GM23338 (cell line): ENCODE data around the gene DIS3L. TPM values are rescaled to one million over a fixed set of nuclear protein-coding genes. Genes with fewer than 3 reads are reported as not detected.

Experiments used
- ATAC-seq: fragments of 200-7000 bp; cut with Tn5 transposase; 3 replicates; pipeline ENCODE4 v1.9.1; 2020
- DNase-seq: peaks from one replicate; pipeline ENCODE4 v3.0.0-alpha.2; 2015; ENCODE audit warnings: low spot score
- H2AFZ ChIP-seq: fragments of 200-600 bp; sonication (generic); 2 replicates; pipeline ENCODE4 v1.8.0; 2016; ENCODE audit warnings: antibody characterized with exemption, mild to moderate bottlenecking, moderate library complexity
- H3F3A ChIP-seq: fragments of 200-600 bp; sonication (generic); replicated peaks from 2 replicates; pipeline ENCODE4 v1.8.0; 2017; ENCODE audit warnings: antibody characterized with exemption, mixed run types, low read depth
- H3K27ac ChIP-seq: fragments of 200-600 bp; sonication (generic); 2 replicates; pipeline ENCODE4 v1.6.1; 2016; ENCODE audit warnings: low read depth
- H3K27me3 ChIP-seq: fragments of 200-600 bp; sonication (generic); 2 replicates; pipeline ENCODE4 v1.8.0; 2016; ENCODE audit warnings: mild to moderate bottlenecking, mixed run types, moderate library complexity; ENCODE audit not compliant: insufficient read depth
- H3K36me3 ChIP-seq: fragments of 200-600 bp; sonication (generic); 2 replicates; pipeline ENCODE4 v1.8.0; 2016; ENCODE audit warnings: mild to moderate bottlenecking; ENCODE audit not compliant: insufficient read depth
- H3K4me1 ChIP-seq: fragments of 200-600 bp; sonication (generic); 2 replicates; pipeline ENCODE4 v1.8.0; 2016; ENCODE audit warnings: mild to moderate bottlenecking, moderate library complexity; ENCODE audit not compliant: insufficient read depth
- H3K4me2 ChIP-seq: fragments of 200-600 bp; sonication (generic); 2 replicates; pipeline ENCODE4 v1.7.1; 2017; ENCODE audit warnings: mixed run types
- H3K4me3 ChIP-seq: fragments of 200-600 bp; sonication (generic); 2 replicates; pipeline ENCODE4 v1.6.1; 2016; ENCODE audit warnings: mixed run types
- H3K79me2 ChIP-seq: fragments of 200-600 bp; sonication (generic); replicated peaks from 2 replicates; pipeline ENCODE4 v1.8.0; 2017; ENCODE audit warnings: mild to moderate bottlenecking; ENCODE audit not compliant: insufficient read depth
- H3K9me2 ChIP-seq: fragments of 200-600 bp; sonication (generic); 2 replicates; pipeline ENCODE4 v1.8.0; 2017; ENCODE audit not compliant: insufficient read depth
- H4K20me1 ChIP-seq: fragments of 200-600 bp; sonication (generic); replicated peaks from 2 replicates; pipeline ENCODE4 v1.8.0; 2017; ENCODE audit warnings: mild to moderate bottlenecking; ENCODE audit not compliant: insufficient read depth
- H3K27ac Mint-ChIP-seq: 2 replicates; pipeline ENCODE4 v1.8.0; 2020; ENCODE audit warnings: inconsistent platforms, mild to moderate bottlenecking, moderate library complexity, mixed read lengths
- H3K27me3 Mint-ChIP-seq: 3 replicates; pipeline ENCODE4 v1.8.0; 2022; ENCODE audit warnings: low read depth, mild to moderate bottlenecking, moderate library complexity, mixed read lengths, inconsistent platforms; ENCODE audit not compliant: insufficient read depth, poor library complexity
- H3K36me3 Mint-ChIP-seq: 3 replicates; pipeline ENCODE4 v1.8.0; 2021; ENCODE audit warnings: low read depth, mild to moderate bottlenecking, inconsistent platforms, moderate library complexity, mixed read lengths
- H3K4me1 Mint-ChIP-seq: 3 replicates; pipeline ENCODE4 v1.8.0; 2020; ENCODE audit warnings: mild to moderate bottlenecking, inconsistent platforms, mixed read lengths
- H3K4me3 Mint-ChIP-seq: 3 replicates; pipeline ENCODE4 v1.8.0; 2021; ENCODE audit warnings: moderate library complexity, mild to moderate bottlenecking, inconsistent platforms, mixed read lengths
- H3K9me3 Mint-ChIP-seq: 3 replicates; pipeline ENCODE4 v1.8.0; 2020; ENCODE audit warnings: moderate library complexity, mild to moderate bottlenecking, inconsistent platforms, mixed read lengths
- CREB1 ChIP-seq: fragments of 250-450 bp; sonication (Bioruptor Pico); IDR thresholded peaks from 2 replicates; pipeline ENCODE4 v1.5.0; 2020; ENCODE audit warnings: low read depth, mild to moderate bottlenecking, moderate library complexity
- CTCF ChIP-seq, 2 experiments: fragments of 200-600 bp in 1 of 2; sonication (generic) in 1 of 2; conservative IDR thresholded peaks; 2 replicates each; pipeline versions ENCODE4 v1.5.1 to v1.6.1; 2016 to 2017; ENCODE audit warnings: antibody characterized with exemption in 2 of 2, low read depth in 2 of 2, mild to moderate bottlenecking in 2 of 2, moderate library complexity in 1 of 2
- ETS1 ChIP-seq: IDR thresholded peaks from 2 replicates; pipeline ENCODE4 v1.6.1; 2016; ENCODE audit warnings: antibody characterized with exemption
- EZH2 ChIP-seq: fragments of 200-600 bp; sonication (generic); IDR thresholded peaks from one replicate; pipeline ENCODE4 v1.8.0; 2017; ENCODE audit warnings: antibody characterized with exemption, mild to moderate bottlenecking, low read depth; ENCODE audit not compliant: unreplicated experiment
- JUNB ChIP-seq: IDR thresholded peaks from one replicate; pipeline ENCODE4 v1.6.1; 2016; ENCODE audit warnings: antibody characterized with exemption; ENCODE audit not compliant: unreplicated experiment
- NANOG ChIP-seq: IDR thresholded peaks from 2 replicates; pipeline ENCODE4 v1.6.1; 2016; ENCODE audit warnings: antibody characterized with exemption, borderline replicate concordance
- REST ChIP-seq: IDR thresholded peaks from one replicate; pipeline ENCODE4 v1.6.1; 2018; ENCODE audit warnings: antibody characterized with exemption; ENCODE audit not compliant: unreplicated experiment
- STAT1 ChIP-seq: IDR thresholded peaks from one replicate; pipeline ENCODE4 v1.6.1; 2016; ENCODE audit warnings: antibody characterized with exemption; ENCODE audit not compliant: unreplicated experiment
- ZNF331 ChIP-seq: fragments of 250-450 bp; sonication (Bioruptor Pico); IDR thresholded peaks from 2 replicates; pipeline ENCODE4 v1.5.0; 2020; ENCODE audit warnings: low read depth, mild to moderate bottlenecking, moderate library complexity
- ZNF462 ChIP-seq: fragments of 250-450 bp; sonication (Bioruptor Pico); IDR thresholded peaks from 2 replicates; pipeline ENCODE4 v1.5.0; 2020; ENCODE audit warnings: mild to moderate bottlenecking, moderate library complexity
- polyA plus RNA-seq: library from polyadenylated mRNA; unstranded; fragments of >200 nt; fragmentation: Nextera tagmentation; extraction: Ambion mirVana; gene quantifications from 2 replicates; pipeline ENCODE4 v1.2.1, GENCODE V29; 2016
- total RNA-seq: library from RNA; depleted of rRNA; stranded (reverse); fragments of >200 nt; shearing (Covaris generic); gene quantifications from 2 replicates; pipeline ENCODE4 v1.2.3, GENCODE V29; 2014

Gene DIS3L
- total and polyA plus RNA-seq, 2 experiments from 2014 or later, result 8.9 to 21.8 TPM

- H3K79me2 ChIP-seq, result no peaks in the 10 kb centered on the region
- peaks cover 6% of the 10 kb centered on the region for H3K27me3 Mint-ChIP-seq
- no peak for ATAC-seq
- DNase-seq, result no peak
- no peaks in the 10 kb centered on the region for H4K20me1 ChIP-seq
- no peak overlapping the region for H3K4me3 Mint-ChIP-seq
- peaks cover 3% of the 10 kb centered on the region; the same call in 2 of the 3 replicates for H3K9me3 Mint-ChIP-seq
- no peaks in the 10 kb centered on the region for H3K27me3 ChIP-seq
- peaks cover 3% of the 10 kb centered on the region; the same call in 1 of the 2 replicates for H3K9me2 ChIP-seq
- no peak overlapping the region for H3K4me2 ChIP-seq
- no peak overlapping the region for H3K4me3 ChIP-seq
- no peaks in the 10 kb centered on the region for H3K36me3 Mint-ChIP-seq
- no peaks in the 10 kb centered on the region for H3F3A ChIP-seq
- no peaks in the 10 kb centered on the region for H3K36me3 ChIP-seq
- peaks cover 2% of the 10 kb centered on the region; the same call in 1 of the 3 replicates for H3K4me1 Mint-ChIP-seq
- no peak overlapping the region for H3K27ac ChIP-seq
- no peak overlapping the region for H3K27ac Mint-ChIP-seq
- TF ChIP-seq REST (no peak), CTCF (conservative IDR thresholded peaks at IDR 0.05; ENCODE audit: low read depth in 2 of 2) (no peak), ZNF331 (CRISPR knock-in tag) (peak; percentile 90), ETS1 (no peak)
- 0 out of 2 replicates have a peak, but pooled peaks cover 4% of the 10 kb centered on the region for H3K4me1 ChIP-seq
- H2AFZ ChIP-seq, result no peak overlapping the region
Observed at GRCh38 chr15:66275352-66275751, 18.0 kb upstream of the DIS3L start.

DNA sequence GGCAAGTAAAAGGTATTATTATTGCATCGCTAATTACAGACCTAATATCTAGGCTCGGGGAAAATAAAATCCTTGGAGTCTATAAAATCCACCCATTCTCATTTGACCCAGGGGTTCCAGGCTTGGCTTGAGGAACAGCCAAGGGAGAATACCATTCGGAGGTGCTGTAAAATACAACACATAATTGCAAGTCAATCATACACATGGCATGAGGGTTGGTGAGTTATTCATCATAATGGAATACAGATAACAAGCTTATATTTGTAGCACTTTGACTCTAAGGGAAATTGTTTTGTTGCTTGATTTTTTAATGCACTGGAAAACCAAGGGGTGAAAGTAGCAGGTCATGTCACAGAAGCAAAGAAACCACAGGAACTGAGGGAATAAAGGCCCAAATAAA lies 16.8 kb upstream of the DIS3L start:
- ATAC-seq, result no peak
- H3K4me2 ChIP-seq, result no peak overlapping the region
- no peaks in the 10 kb centered on the region for H3K79me2 ChIP-seq
- Mint-ChIP-seq H3K9me3 (peaks cover 3% of the 10 kb centered on the region; the same call in 2 of the 3 replicates), H3K27ac (no peak overlapping the region), H3K4me3 (no peak overlapping the region), H3K27me3 (peaks cover 11% of the 10 kb centered on the region), H3K4me1 (peaks cover 5% of the 10 kb centered on the region; the same call in 1 of the 3 replicates), H3K36me3 (no peaks in the 10 kb centered on the region)
- H3K27me3 ChIP-seq, result no peaks in the 10 kb centered on the region
- no peak for DNase-seq
- no peaks in the 10 kb centered on the region for H4K20me1 ChIP-seq
- no peaks in the 10 kb centered on the region for H3K36me3 ChIP-seq
- H3K9me2 ChIP-seq, result peaks cover 3% of the 10 kb centered on the region; the same call in 1 of the 2 replicates
- no peak overlapping the region for H3K4me3 ChIP-seq
- H3F3A ChIP-seq, result no peaks in the 10 kb centered on the region
- 0 out of 2 replicates have a peak, but pooled peaks cover 1% of the 10 kb centered on the region for H3K4me1 ChIP-seq
- no peak overlapping the region for H3K27ac ChIP-seq
- no peak overlapping the region for H2AFZ ChIP-seq
- TF ChIP-seq NANOG (no peak), ZNF462 (CRISPR knock-in tag) (no peak), CREB1 (no peak), JUNB (no peak), STAT1 (no peak), EZH2 (no peak)
